GM21786 (cell line): ENCODE measurements around the gene D2HGDH.
"Not testable (repeated sequence)": the region's sequence is repeated elsewhere in the genome, so short reads cannot be mapped to it uniquely, and the experiment has no call there.

Experiments
- ATAC-seq: cut with Tn5 transposase; IDR thresholded peaks from one replicate; pipeline ENCODE4 v1.9.1; 2021; ENCODE audit not compliant: unreplicated experiment

Gene D2HGDH

DNA sequence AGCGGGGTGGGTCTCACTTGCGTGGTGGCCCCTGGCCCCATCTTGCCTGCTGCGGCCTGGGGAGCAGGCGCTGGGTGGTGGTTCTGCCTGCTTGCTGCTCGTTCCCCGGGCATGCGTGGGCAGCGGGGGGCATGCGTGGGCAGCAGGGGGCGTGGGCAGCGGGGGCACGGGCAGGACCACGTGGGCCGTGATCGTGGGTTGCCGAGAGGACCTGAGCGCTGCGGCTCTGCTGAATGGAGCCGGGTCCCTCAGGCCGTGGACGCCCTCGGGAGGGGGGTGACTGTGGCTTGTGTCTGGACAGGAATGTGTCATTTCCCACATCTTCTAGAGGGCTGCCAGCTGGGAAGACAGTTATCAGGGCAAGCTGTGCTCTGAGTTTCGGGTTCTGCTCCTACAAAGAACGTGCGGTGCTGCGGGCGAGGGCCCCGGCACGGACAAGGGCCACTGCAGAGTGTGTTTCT is 33.9 kb downstream of the D2HGDH start:
- ATAC-seq: no peak

DNA sequence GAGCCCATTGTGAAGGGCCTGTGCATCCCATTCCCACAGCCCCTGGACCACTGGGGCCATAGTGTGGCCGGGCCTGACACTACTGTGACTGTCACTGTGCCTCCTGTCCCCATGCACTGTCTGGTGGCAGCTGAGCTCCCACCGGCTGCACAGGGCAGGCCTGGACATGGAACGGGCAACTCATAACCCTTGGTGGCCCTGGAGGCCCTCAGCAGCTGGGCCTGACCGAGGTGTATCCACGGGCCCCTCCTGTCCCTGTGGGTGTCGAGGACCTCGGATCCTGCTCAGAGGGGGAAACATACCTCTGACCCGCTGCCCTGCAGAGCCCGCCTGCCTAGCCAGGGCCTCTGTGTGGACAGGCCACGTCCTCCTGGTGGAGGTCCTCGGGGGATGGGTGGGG is 34.4 kb downstream of the D2HGDH start:
- ATAC-seq: no peak

DNA sequence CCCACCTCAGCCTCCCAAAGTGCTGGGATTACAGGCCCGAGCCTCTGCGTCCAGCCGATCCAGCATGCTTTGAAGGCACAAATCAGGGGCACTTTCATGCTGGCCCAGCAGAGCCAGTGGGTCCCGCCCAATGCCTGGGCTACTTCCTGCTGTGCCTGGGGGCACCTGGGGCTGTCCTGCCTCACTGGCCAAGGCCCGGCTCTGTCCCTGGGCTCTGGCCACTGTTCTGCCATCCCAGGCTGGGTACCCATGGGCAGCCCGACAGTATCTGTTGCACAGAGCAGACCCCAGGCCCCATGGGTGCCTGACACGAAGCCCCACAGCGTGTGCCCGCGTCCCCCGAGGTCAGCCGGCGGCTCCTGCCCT is 35.4 kb downstream of the D2HGDH start:
- no peak for ATAC-seq

DNA sequence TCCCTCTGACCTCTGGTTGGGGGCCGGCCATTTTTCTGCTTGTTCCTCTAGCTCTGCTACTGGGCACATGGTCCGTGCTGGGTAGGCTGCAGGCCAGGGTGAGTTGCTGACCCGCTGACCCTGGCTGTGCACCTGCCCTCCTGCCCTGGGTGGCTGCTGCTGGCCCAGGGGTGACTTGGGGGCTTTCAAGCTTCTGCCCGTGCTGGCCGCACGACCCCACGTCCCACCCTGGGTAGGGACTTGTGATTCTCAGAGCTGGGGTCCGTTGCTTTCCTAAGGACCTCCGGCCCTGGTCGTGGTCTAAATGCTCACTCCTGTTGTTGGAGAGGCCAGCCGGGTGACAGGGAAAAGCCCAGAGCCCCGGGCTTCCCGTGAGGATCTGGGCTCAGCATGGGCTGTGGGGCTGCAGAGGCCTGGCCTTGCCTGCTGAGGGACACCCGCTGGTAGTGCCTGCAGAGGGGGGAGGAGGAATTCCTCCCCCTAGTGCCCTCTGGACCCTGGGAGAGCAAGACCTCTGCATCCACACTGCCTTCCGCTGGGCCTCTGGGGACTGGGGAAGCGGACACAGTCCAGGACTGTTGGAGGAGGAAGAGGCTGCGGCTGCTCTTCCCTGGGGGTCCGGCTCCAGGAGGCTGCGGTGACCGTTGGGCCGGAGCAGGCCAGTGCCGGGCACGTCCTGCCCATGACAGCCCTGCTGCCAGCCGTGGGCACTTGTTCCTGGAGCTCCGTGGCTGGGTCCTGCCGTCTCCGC is 35.9 kb downstream of the D2HGDH start:
- no peak for ATAC-seq

GRCh38 chr2:241770936-241771285 is 36.5 kb downstream of the D2HGDH start:
- ATAC-seq: no peak

DNA sequence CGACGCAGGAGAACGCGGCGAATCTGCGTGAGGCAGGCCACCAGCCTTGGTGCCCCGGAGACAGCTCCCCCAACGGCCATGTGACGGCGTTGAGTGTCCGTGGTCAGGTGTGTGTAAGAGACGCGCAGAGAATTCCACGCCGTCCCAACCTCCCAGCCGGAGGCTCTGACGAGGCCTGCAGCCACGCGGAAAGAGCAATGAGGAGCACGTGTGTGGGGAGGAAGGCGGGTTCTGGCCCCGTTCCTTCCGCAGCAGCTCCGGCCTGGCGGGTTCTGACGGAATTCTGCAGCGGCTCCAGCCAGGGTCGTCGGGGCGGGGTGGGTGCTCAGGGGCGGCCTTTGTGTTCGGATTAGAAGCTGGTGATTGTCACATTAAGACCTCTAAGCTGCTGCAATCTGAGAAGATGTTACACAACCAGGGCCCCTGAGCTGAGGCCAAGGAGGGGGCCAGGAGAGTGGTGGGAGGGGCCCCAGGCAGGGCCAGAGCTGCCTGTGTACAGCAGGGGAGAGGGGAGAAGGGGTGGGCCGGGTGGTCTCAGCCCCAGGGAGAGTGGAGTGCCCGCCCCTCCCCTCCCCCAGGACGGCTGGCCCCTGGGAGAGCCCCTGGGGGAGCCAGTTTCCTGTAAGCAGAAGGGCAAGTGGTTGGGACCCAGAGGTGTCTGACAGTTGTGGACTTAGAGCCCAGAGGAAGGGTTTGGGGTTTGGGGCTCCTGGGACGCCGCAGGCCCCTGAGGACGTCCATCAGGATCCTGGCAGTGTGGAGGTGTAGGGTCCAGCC is 37.0 kb downstream of the D2HGDH start:
- ATAC-seq: no peak

GRCh38 chr2:241772063-241772499 is 37.7 kb downstream of the D2HGDH start:
- ATAC-seq: no peak

GRCh38 chr2:241773511-241774418 is 39.3 kb downstream of the D2HGDH start:
- no peak for ATAC-seq

- ATAC-seq: no peak
Observed at GRCh38 chr2:241774419-241775222, 40.2 kb downstream of the D2HGDH start.

DNA sequence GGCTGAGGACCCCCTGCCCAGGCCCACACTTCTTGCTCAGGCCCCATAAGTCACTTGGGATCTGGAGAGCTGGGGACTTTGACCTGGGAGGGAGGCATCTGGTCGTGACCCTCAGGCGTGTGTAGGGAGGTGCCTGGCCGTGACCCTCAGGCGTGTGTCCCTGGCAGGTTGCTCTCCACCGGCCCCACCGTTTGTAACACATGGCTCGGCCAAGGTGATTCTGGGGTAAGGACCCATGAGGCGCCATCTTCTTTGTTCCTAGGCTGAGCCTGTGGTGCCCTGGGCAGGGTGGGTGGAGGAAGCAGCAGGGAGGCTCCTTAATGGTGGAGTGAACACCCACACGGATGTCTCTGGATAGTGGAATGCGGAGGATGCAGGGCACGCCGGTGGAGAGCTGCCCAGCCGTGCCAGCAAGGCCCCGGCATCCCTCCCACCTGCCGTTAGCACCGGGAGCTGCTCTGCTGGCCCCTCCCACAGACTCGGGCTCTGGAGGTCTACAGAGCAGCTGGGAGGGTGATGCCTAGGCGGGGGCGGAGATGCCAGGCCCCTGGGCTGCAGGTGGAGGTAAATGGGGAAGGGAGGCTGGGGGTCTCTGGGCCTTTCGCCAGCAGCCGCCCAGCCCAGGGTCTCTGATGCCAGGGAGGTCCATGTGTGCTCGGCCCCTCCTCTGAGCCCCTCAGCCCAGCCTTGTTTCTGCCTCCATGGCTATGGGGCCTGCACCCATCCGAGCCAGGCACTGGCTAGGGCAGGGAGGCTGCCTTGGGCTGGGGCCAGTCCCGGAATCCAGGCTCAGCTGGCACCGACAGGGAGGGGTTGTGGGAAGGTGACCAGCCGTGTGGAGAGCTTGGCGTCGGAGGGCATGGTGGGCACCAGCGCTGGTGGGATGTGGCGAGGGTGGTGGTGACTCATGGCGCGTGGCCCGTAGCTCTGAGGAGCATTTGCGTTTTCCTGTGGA is 41.1 kb downstream of the D2HGDH start:
- no peak for ATAC-seq

DNA sequence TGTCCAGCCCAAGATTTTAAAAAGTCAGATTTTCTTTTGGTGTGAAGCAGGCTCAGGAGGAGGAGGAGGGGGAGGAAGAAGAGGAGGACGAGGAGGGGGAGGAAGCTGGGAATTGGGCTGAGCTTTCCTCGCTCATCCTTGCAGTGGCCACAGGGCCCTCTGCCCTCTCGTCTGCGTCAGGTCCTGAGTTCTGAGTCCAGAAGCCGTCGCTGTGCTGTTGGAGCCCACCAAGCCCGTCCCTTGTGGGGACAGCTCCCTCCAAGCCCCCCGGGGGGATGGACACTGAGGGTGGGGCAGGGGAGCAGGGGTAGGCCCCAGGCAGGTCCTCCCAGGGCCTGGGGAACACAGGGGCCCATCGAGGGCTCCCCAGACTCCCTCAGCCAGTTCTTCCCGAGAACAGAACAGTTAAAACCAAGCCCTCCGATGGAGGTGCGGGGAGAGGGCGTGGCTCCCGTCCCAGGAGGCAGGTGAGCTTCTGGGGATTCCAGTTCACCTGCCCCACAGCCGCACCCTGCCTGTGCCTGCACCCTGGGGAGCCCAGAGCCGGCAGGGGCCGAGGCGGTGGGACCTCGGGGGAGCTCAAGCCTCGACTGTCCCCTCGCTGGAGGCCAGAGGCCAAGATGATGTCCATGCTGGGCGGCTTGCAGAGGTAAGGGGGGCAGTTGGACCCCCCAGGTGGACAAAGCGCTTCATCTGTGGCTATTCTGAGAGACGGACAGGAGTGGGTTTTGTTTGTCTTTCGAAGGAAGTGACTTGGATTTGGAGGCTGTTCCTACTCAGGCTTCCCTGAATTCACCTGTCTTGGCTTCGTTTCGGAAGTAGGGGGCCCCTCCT is 42.1 kb downstream of the D2HGDH start, which contains the start of gene GAL3ST2:
TSS of gene GAL3ST2 (plus strand) at position 487 of the 834 bp plus-strand sequence. CDS start at position 621, 134 bp downstream.
- ATAC-seq: no peak

GRCh38 chr2:241777170-241777685 is 42.8 kb downstream of the D2HGDH start:
- ATAC-seq: no peak

GRCh38 chr2:241777686-241778627 is 43.5 kb downstream of the D2HGDH start:
- no peak for ATAC-seq

DNA sequence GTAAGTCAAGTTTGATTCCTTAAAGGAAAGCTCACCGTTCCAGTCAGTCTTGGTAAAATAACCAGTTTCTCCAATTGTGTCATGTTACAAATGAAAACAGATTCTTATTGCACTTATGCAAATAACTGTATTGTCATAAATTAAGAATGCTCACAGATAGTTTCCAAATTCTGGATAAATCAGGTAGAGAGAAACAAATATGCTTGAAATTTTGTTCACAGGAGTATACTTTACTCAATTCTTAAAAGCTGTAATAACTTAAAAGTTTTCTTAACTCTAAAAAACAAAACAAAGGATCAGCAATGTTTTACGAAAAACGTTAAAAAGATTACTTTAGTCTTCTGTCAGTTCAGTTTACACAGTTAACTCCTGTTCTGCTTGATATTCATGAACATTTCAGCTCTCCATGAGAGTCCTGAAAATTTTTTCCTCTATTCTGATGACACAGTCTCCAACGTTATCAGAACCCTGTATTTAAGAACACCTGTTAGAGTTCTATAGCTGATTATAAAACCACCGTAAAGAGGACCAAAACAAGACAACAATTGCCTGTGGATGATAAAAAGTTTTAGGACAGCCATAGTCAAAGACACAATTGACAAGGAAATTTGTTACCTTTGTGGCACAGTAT is 46.6 kb downstream of the D2HGDH start:
- ATAC-seq: no peak

DNA sequence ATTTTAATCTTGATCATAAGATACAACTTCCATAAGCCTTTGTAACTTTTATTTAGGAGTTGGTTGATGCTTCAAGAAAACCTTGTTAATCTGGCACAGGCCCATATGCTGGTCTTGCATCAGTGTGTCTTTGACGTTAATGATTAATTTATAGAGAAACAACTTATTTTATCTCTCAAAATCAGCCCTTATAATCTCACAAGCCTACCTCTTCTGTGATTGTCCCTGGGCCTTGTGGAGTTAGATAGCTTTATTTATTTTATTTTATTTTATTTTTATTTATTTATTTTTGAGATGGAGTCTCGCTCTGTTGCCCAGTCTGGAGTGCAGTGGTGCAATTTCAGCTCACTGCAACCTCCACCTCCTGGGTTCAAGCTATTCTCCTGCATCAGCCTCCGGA is 47.6 kb downstream of the D2HGDH start:
- ATAC-seq: not testable (repeated sequence)

- no peak for ATAC-seq
Observed at GRCh38 chr2:241788135-241788534, 53.7 kb downstream of the D2HGDH start.

GRCh38 chr2:241788572-241788971 is 54.1 kb downstream of the D2HGDH start:
- no peak for ATAC-seq
